HEK293 (cell line): ENCODE measurements around the gene GALNTL6.

Source experiments
- CTCF ChIA-PET: fragments of 350-600 bp; formaldehyde crosslinking; extraction: SDS; loops from one replicate; lab custom pipeline; 2021; ENCODE audit warnings: antibody characterized with exemption; lab: Yijun Ruan, JAX
- POLR2A ChIA-PET: fragments of 300-600 bp; formaldehyde crosslinking; extraction: SDS; loops from one replicate; lab custom pipeline; 2020; ENCODE audit warnings: antibody characterized with exemption, inconsistent platforms; lab: Yijun Ruan, JAX
- H3K27ac ChIP-seq: fragments of 200-500 bp; sonication (Bioruptor generic); 2 replicates; pipeline ENCODE4 v1.5.1; 2014; ENCODE audit warnings: low read depth, low read length, control low read depth, inconsistent platforms; ENCODE audit errors: extremely low read depth
- H3K36me3 ChIP-seq, 2 experiments: fragments of 200-500 bp in 1 of 2; sonication (Bioruptor generic) in 1 of 2; 1 replicate in 1 of 2; 2 replicates in 1 of 2; pipeline ENCODE4 v1.5.1; 2014 to 2017; ENCODE audit warnings: inconsistent platforms in 2 of 2, low read length in 2 of 2; ENCODE audit not compliant: control insufficient read depth in 2 of 2, insufficient read depth in 1 of 2
- H3K4me1 ChIP-seq: fragments of 200-500 bp; sonication (Bioruptor generic); 2 replicates; pipeline ENCODE4 v1.5.1; 2014; ENCODE audit warnings: mild to moderate bottlenecking, low read length, inconsistent platforms; ENCODE audit not compliant: control insufficient read depth, insufficient read depth
- H3K4me3 ChIP-seq: 2 replicates; pipeline ENCODE4 v1.5.1; 2011; ENCODE audit warnings: low read depth, mild to moderate bottlenecking, control low read depth, low read length, moderate library complexity
- H3K9me3 ChIP-seq: fragments of 200-500 bp; sonication (Bioruptor generic); 2 replicates; pipeline ENCODE4 v1.5.1; 2014; ENCODE audit warnings: low read depth, low read length, inconsistent platforms; ENCODE audit not compliant: control insufficient read depth, insufficient read depth
- ATF2 ChIP-seq: fragments of 450-650 bp; formaldehyde crosslinking; IDR thresholded peaks from 2 replicates; pipeline ENCODE4 v1.5.1; 2016; ENCODE audit warnings: missing biosample characterization, missing genetic modification characterization, low read depth
- KLF16 ChIP-seq: fragments of 450-650 bp; formaldehyde crosslinking; IDR thresholded peaks from 2 replicates; pipeline ENCODE4 v1.5.1; 2017; ENCODE audit warnings: missing biosample characterization, missing genetic modification characterization
- PRDM6 ChIP-seq: fragments of 450-650 bp; formaldehyde crosslinking; IDR thresholded peaks from 2 replicates; pipeline ENCODE4 v1.5.1; 2017; ENCODE audit warnings: missing biosample characterization, missing genetic modification characterization
- ZFHX2 ChIP-seq: fragments of 450-650 bp; formaldehyde crosslinking; conservative IDR thresholded peaks from 2 replicates; pipeline ENCODE4 v1.5.1; 2016; ENCODE audit warnings: missing biosample characterization, missing genetic modification characterization
- ZFP3 ChIP-seq: fragments of 450-650 bp; formaldehyde crosslinking; IDR thresholded peaks from 2 replicates; pipeline ENCODE4 v1.5.1; 2016; ENCODE audit warnings: low read depth, missing biosample characterization, missing genetic modification characterization
- ZNF10 ChIP-seq: fragments of 450-650 bp; formaldehyde crosslinking; IDR thresholded peaks from 2 replicates; pipeline ENCODE4 v1.5.1; 2017; ENCODE audit warnings: missing biosample characterization, missing genetic modification characterization
- ZNF140 ChIP-seq: fragments of 450-650 bp; formaldehyde crosslinking; IDR thresholded peaks from 2 replicates; pipeline ENCODE4 v1.5.1; 2016; ENCODE audit warnings: missing biosample characterization, missing genetic modification characterization
- ZNF157 ChIP-seq: fragments of 450-650 bp; formaldehyde crosslinking; IDR thresholded peaks from 2 replicates; pipeline ENCODE4 v1.5.1; 2016; ENCODE audit warnings: missing biosample characterization, missing genetic modification characterization
- ZNF23 ChIP-seq: fragments of 450-650 bp; formaldehyde crosslinking; IDR thresholded peaks from 2 replicates; pipeline ENCODE4 v1.5.1; 2016; ENCODE audit warnings: missing biosample characterization, missing genetic modification characterization, borderline replicate concordance
- ZNF24 ChIP-seq: fragments of 450-650 bp; formaldehyde crosslinking; IDR thresholded peaks from 2 replicates; pipeline ENCODE4 v1.5.1; 2016; ENCODE audit warnings: missing biosample characterization, missing genetic modification characterization
- ZNF292 ChIP-seq: fragments of 450-650 bp; formaldehyde crosslinking; IDR thresholded peaks from 2 replicates; pipeline ENCODE4 v1.5.1; 2016; ENCODE audit warnings: low read depth, missing biosample characterization, missing genetic modification characterization, borderline replicate concordance
- ZNF398 ChIP-seq: fragments of 450-650 bp; formaldehyde crosslinking; IDR thresholded peaks from 2 replicates; pipeline ENCODE4 v1.5.1; 2017; ENCODE audit warnings: missing biosample characterization, missing genetic modification characterization
- ZNF548 ChIP-seq: fragments of 450-650 bp; formaldehyde crosslinking; IDR thresholded peaks from 2 replicates; pipeline ENCODE4 v1.5.1; 2016; ENCODE audit warnings: missing biosample characterization, missing genetic modification characterization
- ZNF580 ChIP-seq: fragments of 450-650 bp; formaldehyde crosslinking; IDR thresholded peaks from 2 replicates; pipeline ENCODE4 v1.5.1; 2016; ENCODE audit warnings: missing biosample characterization, missing genetic modification characterization
- ZNF626 ChIP-seq: fragments of 450-650 bp; sonication (Bioruptor Pico); formaldehyde crosslinking; IDR thresholded peaks from 2 replicates; pipeline ENCODE4 v1.5.1; 2018; ENCODE audit warnings: missing biosample characterization, missing genetic modification characterization, inconsistent platforms
- ZNF664 ChIP-seq: fragments of 450-650 bp; formaldehyde crosslinking; IDR thresholded peaks from 2 replicates; pipeline ENCODE4 v1.5.1; 2016; ENCODE audit warnings: missing biosample characterization, missing genetic modification characterization
- ZNF707 ChIP-seq: fragments of 450-650 bp; formaldehyde crosslinking; IDR thresholded peaks from 2 replicates; pipeline ENCODE4 v1.5.1; 2016; ENCODE audit warnings: missing biosample characterization, missing genetic modification characterization

The GALNTL6 gene

GRCh38 chr4:172573899-172574298 is 760.7 kb downstream of the GALNTL6 start:
- Histone ChIP-seq H3K4me1 (no peaks in the 10 kb centered on the region), H3K4me3 (no peak overlapping the region), H3K27ac (no peak overlapping the region), H3K9me3 (no peaks in the 10 kb centered on the region), H3K36me3 (no peaks in the 10 kb centered on the region)
- ChIA-PET POLR2A (no interaction called here), CTCF (no interaction called here)
- no peak for TF ChIP-seq ZNF626 (tag by site-specific recombination)
- TF ChIP-seq KLF16 (tag by site-specific recombination), result no peak
- no peak for TF ChIP-seq ZNF24 (tag by site-specific recombination)
- TF ChIP-seq ZFP3 (tag by site-specific recombination), result no peak
- TF ChIP-seq ATF2 (tag by site-specific recombination), result no peak
- no peak for TF ChIP-seq ZNF292 (tag by site-specific recombination)
- no peak for TF ChIP-seq ZNF140 (tag by site-specific recombination)
- no peak for TF ChIP-seq ZNF707 (tag by site-specific recombination)
- TF ChIP-seq PRDM6 (tag by site-specific recombination), result no peak

- no peak for TF ChIP-seq ZNF23
- TF ChIP-seq ZNF398, result no peak
- TF ChIP-seq ZNF140 (tag by site-specific recombination), result no peak
- ChIA-PET POLR2A (no interaction called here), CTCF (no interaction called here)
- H3K36me3 ChIP-seq, result no peaks in the 10 kb centered on the region
- H3K4me1 ChIP-seq, result no peaks in the 10 kb centered on the region
- no peaks in the 10 kb centered on the region for H3K9me3 ChIP-seq
- H3K27ac ChIP-seq, result no peak overlapping the region
- no peak overlapping the region for H3K4me3 ChIP-seq
These were observed 765.5 kb downstream of the GALNTL6 start for GRCh38 chr4:172578712-172579111.

- H3K4me3 ChIP-seq, result no peak overlapping the region
- CTCF ChIA-PET, result no interaction called here
- H3K4me1 ChIP-seq, result no peaks in the 10 kb centered on the region
- no peaks in the 10 kb centered on the region for H3K9me3 ChIP-seq
- H3K27ac ChIP-seq, result no peak overlapping the region
- H3K36me3 ChIP-seq, result no peaks in the 10 kb centered on the region
- TF ChIP-seq ZNF580 (no peak), ZNF664 (tag by site-specific recombination) (no peak), ZNF548 (no peak), ZFP3 (tag by site-specific recombination) (no peak), ZNF157 (tag by site-specific recombination) (no peak), ZNF10 (tag by site-specific recombination) (no peak), ZFHX2 (no peak)
- TF ChIP-seq, all 188 proteins: peak for 0
- POLR2A ChIA-PET, result no interaction called here
These were observed 771.6 kb downstream of the GALNTL6 start for GRCh38 chr4:172584816-172585215.
